HG03103 (cell line): Measurements from ENCODE around the gene HERPUD2.
"Not testable (repeated sequence)": the region's sequence is repeated elsewhere in the genome, so short reads cannot be mapped to it uniquely, and the experiment has no call there.

Experiments
- ATAC-seq: cut with Tn5 transposase; IDR thresholded peaks from one replicate; pipeline ENCODE4 v1.9.1; 2021; ENCODE audit warnings: low read depth; ENCODE audit not compliant: unreplicated experiment

HERPUD2 gene

GRCh38 chr7:35624299-35625186 lies 70.4 kb downstream of the HERPUD2 start:
- ATAC-seq: peak; percentile 80

GRCh38 chr7:35623381-35623780 lies 71.6 kb downstream of the HERPUD2 start:
- ATAC-seq: no peak

GRCh38 chr7:35619863-35620262 lies 75.1 kb downstream of the HERPUD2 start:
- ATAC-seq: no peak

- no peak for ATAC-seq
These were observed 77.9 kb downstream of the HERPUD2 start for GRCh38 chr7:35617041-35617440.

- no peak for ATAC-seq
These were observed 81.8 kb downstream of the HERPUD2 start for GRCh38 chr7:35613150-35613549.

- no peak for ATAC-seq
These were observed 89.2 kb downstream of the HERPUD2 start for GRCh38 chr7:35605760-35606159.

GRCh38 chr7:35604595-35604994 lies 90.3 kb downstream of the HERPUD2 start:
- ATAC-seq: no peak

- ATAC-seq: no peak
These were observed 95.3 kb downstream of the HERPUD2 start for GRCh38 chr7:35599645-35600044.

- no peak for ATAC-seq
These were observed 95.9 kb downstream of the HERPUD2 start for GRCh38 chr7:35599061-35599460.

- no peak for ATAC-seq
These were observed 98.9 kb downstream of the HERPUD2 start for GRCh38 chr7:35596061-35596460.

GRCh38 chr7:35593899-35594298 lies 101.0 kb downstream of the HERPUD2 start:
- ATAC-seq: no peak

- no peak for ATAC-seq
These were observed 106.3 kb downstream of the HERPUD2 start for GRCh38 chr7:35588647-35589046.

- ATAC-seq: no peak
These were observed 109.9 kb downstream of the HERPUD2 start for GRCh38 chr7:35584990-35585389.

- not testable (repeated sequence) for ATAC-seq
These were observed 110.4 kb downstream of the HERPUD2 start for GRCh38 chr7:35584533-35584932.
